Measurements from ENCODE around the gene BCAP31.

DNA sequence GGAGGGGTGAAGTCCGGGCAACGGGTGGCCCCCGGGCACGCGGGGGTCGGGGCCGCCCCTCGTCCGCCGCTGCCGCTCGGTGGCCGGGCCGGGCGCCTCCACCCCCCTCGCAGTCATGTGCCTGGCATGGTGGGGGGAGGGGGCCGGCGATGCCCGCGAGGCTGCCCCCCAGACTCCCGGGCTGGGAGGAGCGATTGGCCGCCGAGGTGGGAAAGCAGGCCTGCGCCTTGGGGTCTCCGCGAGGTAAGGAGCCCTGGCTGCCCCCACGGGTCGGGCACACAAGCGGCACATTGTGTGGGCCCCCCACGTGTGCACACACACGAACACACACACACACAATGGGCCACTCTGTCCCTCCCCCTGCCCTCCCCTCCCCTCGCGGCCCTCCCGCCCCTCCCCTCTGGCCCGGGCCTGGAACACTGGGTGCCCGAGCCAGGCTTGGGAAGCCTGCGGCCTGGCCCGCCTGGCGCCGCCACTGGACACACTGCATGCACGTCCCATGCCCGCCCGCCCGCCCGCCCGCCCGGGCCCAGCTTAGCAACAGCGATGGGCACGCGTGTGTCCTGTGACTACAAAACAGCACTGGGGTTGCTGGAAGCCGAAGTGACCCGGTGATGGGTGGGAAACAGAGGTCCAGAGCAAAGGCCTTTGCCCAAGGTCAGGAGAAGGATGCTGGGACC lies 35.1 kb downstream of the BCAP31 start:
- TF ChIP-seq, protein P1, sequence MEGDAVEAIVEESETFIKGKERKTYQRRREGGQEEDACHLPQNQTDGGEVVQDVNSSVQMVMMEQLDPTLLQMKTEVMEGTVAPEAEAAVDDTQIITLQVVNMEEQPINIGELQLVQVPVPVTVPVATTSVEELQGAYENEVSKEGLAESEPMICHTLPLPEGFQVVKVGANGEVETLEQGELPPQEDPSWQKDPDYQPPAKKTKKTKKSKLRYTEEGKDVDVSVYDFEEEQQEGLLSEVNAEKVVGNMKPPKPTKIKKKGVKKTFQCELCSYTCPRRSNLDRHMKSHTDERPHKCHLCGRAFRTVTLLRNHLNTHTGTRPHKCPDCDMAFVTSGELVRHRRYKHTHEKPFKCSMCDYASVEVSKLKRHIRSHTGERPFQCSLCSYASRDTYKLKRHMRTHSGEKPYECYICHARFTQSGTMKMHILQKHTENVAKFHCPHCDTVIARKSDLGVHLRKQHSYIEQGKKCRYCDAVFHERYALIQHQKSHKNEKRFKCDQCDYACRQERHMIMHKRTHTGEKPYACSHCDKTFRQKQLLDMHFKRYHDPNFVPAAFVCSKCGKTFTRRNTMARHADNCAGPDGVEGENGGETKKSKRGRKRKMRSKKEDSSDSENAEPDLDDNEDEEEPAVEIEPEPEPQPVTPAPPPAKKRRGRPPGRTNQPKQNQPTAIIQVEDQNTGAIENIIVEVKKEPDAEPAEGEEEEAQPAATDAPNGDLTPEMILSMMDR (IDR thresholded peaks at IDR 0.05): no peak
- no peak for TF ChIP-seq POLR2A (IDR thresholded peaks at IDR 0.05)

Data from thyroid gland (tissue), 4 donors.